ENCODE measurements around the gene PDLIM5. TPM values are rescaled to one million over a fixed set of nuclear protein-coding genes. Genes with fewer than 3 reads are reported as not detected.
"Not testable (repeated sequence)": the region's sequence is repeated elsewhere in the genome, so short reads cannot be mapped to it uniquely, and the experiment has no call there.

Gene PDLIM5
- total and polyA plus RNA-seq, 4 experiments from 2014 or later, result 37.4 to 57.5 (median 44.6) TPM

DNA sequence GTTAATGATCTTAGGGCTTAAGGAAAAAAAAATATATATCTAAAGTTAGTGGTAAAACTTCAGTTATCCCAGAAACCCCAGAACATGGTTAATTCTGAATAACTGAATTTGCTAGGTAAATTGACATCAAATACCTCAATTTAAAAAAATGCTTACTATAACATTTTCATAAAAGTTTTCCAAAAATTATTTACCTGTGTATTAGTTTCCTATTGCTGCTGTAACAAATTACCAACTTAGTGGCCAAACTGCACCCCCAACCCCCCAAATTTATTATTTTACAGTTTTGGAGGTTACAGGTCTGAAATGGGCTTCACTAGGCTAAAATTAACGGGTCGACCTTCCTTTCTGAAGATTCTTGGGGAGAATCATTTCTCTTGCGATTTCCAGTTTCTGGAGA, 95.2 kb downstream of the PDLIM5 start:
- Mint-ChIP-seq H3K4me1 (peaks cover 0 to 5% (median 3%) of the 10 kb centered on the region in 4 donors), H3K9me3 (peaks cover 0 to 2% (median 0%) of the 10 kb centered on the region in 8 donors), H3K27me3 (no peaks in the 10 kb centered on the region), H3K27ac (no peak overlapping the region), H3K4me3 (no peak overlapping the region), H3K36me3 (peaks cover 8 to 17% of the 10 kb centered on the region in 2 donors)
- DNase-seq, result no peak
- Histone ChIP-seq H3K4me3 (ENCODE audit: low read length in 2 of 2) (no peak overlapping the region), H3K27me3 (ENCODE audit: insufficient read depth, low read length) (no peaks in the 10 kb centered on the region), H3K4me1 (ENCODE audit: insufficient read depth, low read length) (no peaks in the 10 kb centered on the region), H3K27ac (ENCODE audit: low read depth, low read length) (no peak overlapping the region), H3K36me3 (ENCODE audit: insufficient read depth, low read length) (no peaks in the 10 kb centered on the region), H3K9me3 (ENCODE audit: control insufficient read depth in 1 of 2, low read length in 2 of 2) (no peaks in the 10 kb centered on the region)
- CTCF ChIA-PET (ENCODE audit: partially characterized antibody), result no interaction called here
- POLR2A ChIA-PET (ENCODE audit: partially characterized antibody), result no interaction called here
- intact Hi-C loops (cut with micrococcal nuclease), result no loop called here

DNA sequence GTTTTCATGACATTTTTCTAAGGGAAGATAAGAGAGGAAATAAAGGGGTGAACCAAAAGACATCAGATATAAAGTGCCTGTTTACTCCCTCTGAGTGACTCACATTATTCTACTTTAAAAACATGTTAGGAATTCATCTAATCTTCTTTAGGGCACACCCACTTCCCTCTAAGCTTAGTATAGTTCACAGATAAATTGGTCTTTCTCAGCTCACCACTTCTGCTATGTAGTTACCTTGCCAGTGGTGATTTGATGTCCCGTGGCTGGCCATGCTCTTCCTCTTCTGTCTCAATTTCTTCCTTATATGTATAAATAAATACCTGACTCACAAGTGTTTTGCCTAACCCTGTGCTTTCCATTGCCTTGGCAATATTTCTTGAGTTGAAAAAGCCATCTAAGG, 96.8 kb downstream of the PDLIM5 start:
- ChIA-PET POLR2A (ENCODE audit: partially characterized antibody) (no interaction called here), CTCF (ENCODE audit: partially characterized antibody) (no interaction called here)
- no peak for DNase-seq
- peaks cover 0 to 5% (median 2%) of the 10 kb centered on the region in 4 donors for H3K4me1 Mint-ChIP-seq
- Histone ChIP-seq H3K27ac (ENCODE audit: low read depth, low read length) (no peak overlapping the region), H3K9me3 (ENCODE audit: control insufficient read depth in 1 of 2, low read length in 2 of 2) (no peaks in the 10 kb centered on the region), H3K27me3 (ENCODE audit: insufficient read depth, low read length) (no peaks in the 10 kb centered on the region), H3K4me1 (ENCODE audit: insufficient read depth, low read length) (no peaks in the 10 kb centered on the region), H3K36me3 (ENCODE audit: insufficient read depth, low read length) (no peaks in the 10 kb centered on the region), H3K4me3 (ENCODE audit: low read length in 2 of 2) (no peak overlapping the region)
- peaks cover 6 to 13% of the 10 kb centered on the region in 2 donors for H3K36me3 Mint-ChIP-seq
- H3K9me3 Mint-ChIP-seq, result no peaks in the 10 kb centered on the region
- H3K27ac Mint-ChIP-seq, result no peak overlapping the region
- H3K4me3 Mint-ChIP-seq, result no peak overlapping the region
- intact Hi-C loops (cut with micrococcal nuclease), result no loop called here
- no peaks in the 10 kb centered on the region for H3K27me3 Mint-ChIP-seq

DNA sequence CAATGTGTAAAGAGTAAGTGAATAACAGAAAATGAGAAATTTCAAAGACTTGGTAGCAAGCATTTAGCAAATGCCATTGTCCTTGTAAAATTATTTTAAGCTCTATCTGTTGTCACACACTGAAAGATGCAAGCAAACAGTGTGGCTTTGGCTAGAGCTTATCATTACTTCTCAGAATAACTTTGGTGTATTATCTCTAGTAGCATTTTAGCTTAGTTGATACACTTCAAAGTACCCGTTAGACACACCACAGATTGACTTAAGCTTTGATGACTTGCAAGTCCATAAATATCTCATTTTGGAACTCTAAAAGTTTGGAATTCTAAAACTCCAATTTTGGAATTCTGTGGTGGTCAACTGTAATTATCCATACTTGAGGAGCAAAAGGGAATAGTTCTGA, 98.6 kb downstream of the PDLIM5 start:
- POLR2A ChIA-PET (ENCODE audit: partially characterized antibody), result no interaction called here
- Mint-ChIP-seq H3K36me3 (peaks cover 6 to 12% of the 10 kb centered on the region in 2 donors), H3K4me3 (no peak overlapping the region)

DNA sequence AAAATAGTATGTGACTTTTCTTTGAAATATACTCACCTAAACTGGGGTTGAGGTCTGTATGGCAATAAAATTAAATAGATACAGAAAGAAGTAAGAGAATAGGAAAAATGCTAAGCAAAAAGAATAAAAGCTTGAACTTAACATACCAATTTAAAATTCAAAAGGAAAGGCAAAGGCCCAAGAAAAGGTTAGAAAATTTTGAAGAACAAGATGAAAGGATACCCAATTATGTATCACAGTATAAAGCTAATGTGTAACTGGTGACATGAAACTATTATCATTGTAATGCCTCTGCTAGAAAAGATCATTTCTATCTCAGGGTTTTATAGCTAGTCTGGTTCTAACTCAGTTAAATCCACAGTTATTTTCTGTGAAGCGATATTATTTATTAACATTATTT, 99.1 kb downstream of the PDLIM5 start:
- Mint-ChIP-seq H3K9me3 (peaks cover 0 to 2% (median 0%) of the 10 kb centered on the region in 8 donors), H3K27ac (no peak overlapping the region), H3K4me1 (peaks cover 0 to 5% (median 0%) of the 10 kb centered on the region in 4 donors), H3K27me3 (no peaks in the 10 kb centered on the region), H3K36me3 (peaks cover 6 to 12% of the 10 kb centered on the region in 2 donors), H3K4me3 (no peak overlapping the region)
- no peaks in the 10 kb centered on the region for H3K4me1 ChIP-seq (ENCODE audit: insufficient read depth, low read length)
- no peaks in the 10 kb centered on the region for H3K36me3 ChIP-seq (ENCODE audit: insufficient read depth, low read length)
- no peaks in the 10 kb centered on the region for H3K9me3 ChIP-seq (ENCODE audit: control insufficient read depth in 1 of 2, low read length in 2 of 2)
- intact Hi-C loops (cut with micrococcal nuclease), result no loop called here
- no peaks in the 10 kb centered on the region for H3K27me3 ChIP-seq (ENCODE audit: insufficient read depth, low read length)
- no peak for DNase-seq
- H3K27ac ChIP-seq (ENCODE audit: low read depth, low read length), result no peak overlapping the region
- ChIA-PET CTCF (ENCODE audit: partially characterized antibody) (no interaction called here), POLR2A (ENCODE audit: partially characterized antibody) (no interaction called here)
- H3K4me3 ChIP-seq (ENCODE audit: low read length in 2 of 2), result no peak overlapping the region

More for the DNA sequence above, 98.6 kb downstream of the PDLIM5 start:
- H3K4me1 Mint-ChIP-seq, result peaks cover 0 to 5% (median 0%) of the 10 kb centered on the region in 4 donors
- intact Hi-C loops (cut with micrococcal nuclease), result no loop called here
- H3K27me3 Mint-ChIP-seq, result no peaks in the 10 kb centered on the region
- H3K9me3 Mint-ChIP-seq, result no peaks in the 10 kb centered on the region
- Histone ChIP-seq H3K36me3 (ENCODE audit: insufficient read depth, low read length) (no peaks in the 10 kb centered on the region), H3K4me3 (ENCODE audit: low read length in 2 of 2) (no peak overlapping the region), H3K27ac (ENCODE audit: low read depth, low read length) (no peak overlapping the region), H3K9me3 (ENCODE audit: control insufficient read depth in 1 of 2, low read length in 2 of 2) (no peaks in the 10 kb centered on the region), H3K27me3 (ENCODE audit: insufficient read depth, low read length) (no peaks in the 10 kb centered on the region), H3K4me1 (ENCODE audit: insufficient read depth, low read length) (no peaks in the 10 kb centered on the region)
- DNase-seq, result no peak
- CTCF ChIA-PET (ENCODE audit: partially characterized antibody), result no interaction called here
- H3K27ac Mint-ChIP-seq, result no peak overlapping the region

DNA sequence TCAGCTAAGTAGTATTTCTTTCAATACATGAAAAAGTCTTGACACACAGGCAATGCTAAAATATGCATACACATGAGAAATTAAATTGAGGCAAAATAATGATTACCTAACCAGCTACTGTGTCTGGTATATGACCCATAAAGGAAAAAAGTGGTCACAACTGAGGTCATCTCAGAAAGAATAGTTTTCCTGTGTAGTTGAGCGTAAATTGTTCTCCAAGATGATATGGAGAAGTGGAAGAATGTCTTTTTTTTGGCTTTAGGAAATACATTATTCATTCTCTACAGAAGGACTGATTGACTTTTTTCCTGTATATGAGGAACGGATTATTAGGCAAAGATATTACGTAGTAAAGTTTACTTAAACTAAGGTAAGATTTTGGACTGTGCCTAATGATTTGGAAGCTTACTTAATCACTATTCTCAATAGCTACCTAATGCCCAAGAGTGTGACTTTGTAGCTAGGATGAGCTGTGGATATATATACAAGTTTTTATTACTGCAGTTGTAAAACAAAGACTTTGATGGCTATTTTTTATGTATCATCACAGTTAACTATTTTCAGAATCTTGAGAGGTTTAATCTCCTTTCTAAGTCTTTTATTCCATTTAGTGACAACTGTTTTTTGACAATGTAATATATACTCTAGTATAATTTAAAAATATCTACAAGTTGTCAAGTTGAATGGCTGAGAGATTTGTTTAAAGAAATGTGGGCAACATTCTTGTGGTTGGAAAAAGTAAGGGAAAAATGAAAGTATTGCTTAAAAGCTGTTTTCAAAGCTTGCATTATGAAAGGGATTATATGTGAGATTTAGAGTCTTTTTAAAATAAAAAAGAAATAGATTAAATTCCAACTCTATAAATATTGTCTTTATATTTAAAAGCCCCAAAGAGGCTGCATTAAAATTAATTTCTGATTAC, 100.2 kb downstream of the PDLIM5 start:
- H3K9me3 Mint-ChIP-seq, result peaks cover 0 to 8% (median 2%) of the 10 kb centered on the region in 8 donors
- Histone ChIP-seq H3K27me3 (ENCODE audit: insufficient read depth, low read length) (no peaks in the 10 kb centered on the region), H3K4me3 (ENCODE audit: low read length in 2 of 2) (no peak overlapping the region), H3K4me1 (ENCODE audit: insufficient read depth, low read length) (no peaks in the 10 kb centered on the region), H3K9me3 (ENCODE audit: control insufficient read depth in 1 of 2, low read length in 2 of 2) (no peaks in the 10 kb centered on the region), H3K36me3 (ENCODE audit: insufficient read depth, low read length) (no peaks in the 10 kb centered on the region), H3K27ac (ENCODE audit: low read depth, low read length) (no peak overlapping the region)
- peaks cover 0 to 5% (median 0%) of the 10 kb centered on the region in 4 donors for H3K4me1 Mint-ChIP-seq
- ChIA-PET POLR2A (ENCODE audit: partially characterized antibody) (no interaction called here), CTCF (ENCODE audit: partially characterized antibody) (interaction anchor here (1.2 kb wide), 1 partner anchor 144 kb away, joined by 3 read pairs; no protein-coding TSS in a partner anchor)
- DNase-seq, result no peak
- no peak overlapping the region for H3K4me3 Mint-ChIP-seq
- intact Hi-C loops (cut with micrococcal nuclease), result no loop called here
- H3K36me3 Mint-ChIP-seq, result peaks cover 6 to 15% of the 10 kb centered on the region in 2 donors
- H3K27me3 Mint-ChIP-seq, result no peaks in the 10 kb centered on the region
- no peak overlapping the region for H3K27ac Mint-ChIP-seq

DNA sequence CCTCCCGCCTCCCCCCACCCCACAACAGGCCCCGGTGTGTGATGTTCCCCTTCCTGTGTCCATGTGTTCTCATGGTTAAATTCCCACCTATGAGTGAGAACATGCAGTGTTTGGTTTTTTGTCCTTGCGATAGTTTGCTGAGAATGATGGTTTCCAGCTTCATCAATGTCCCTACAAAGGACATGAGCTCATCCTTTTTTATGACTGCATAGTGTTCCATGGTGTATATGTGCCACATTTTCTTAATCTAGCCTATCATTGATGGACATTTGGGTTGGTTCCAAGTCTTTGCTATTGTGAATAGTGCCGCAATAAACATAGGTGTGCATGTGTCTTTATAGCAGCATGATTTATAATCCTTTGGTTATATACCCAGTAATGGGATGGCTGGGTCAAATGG, 104.3 kb downstream of the PDLIM5 start:
- H3K27ac ChIP-seq (ENCODE audit: low read depth, low read length); H3K27me3 Mint-ChIP-seq; DNase-seq; H3K4me1 ChIP-seq (ENCODE audit: insufficient read depth, low read length); H3K36me3 ChIP-seq (ENCODE audit: insufficient read depth, low read length); H3K9me3 ChIP-seq (ENCODE audit: control insufficient read depth in 1 of 2, low read length in 2 of 2); CTCF ChIA-PET (ENCODE audit: partially characterized antibody); POLR2A ChIA-PET (ENCODE audit: partially characterized antibody); intact Hi-C loops (cut with micrococcal nuclease); H3K36me3 Mint-ChIP-seq; H3K4me3 ChIP-seq (ENCODE audit: low read length in 2 of 2); H3K27ac Mint-ChIP-seq; H3K4me1 Mint-ChIP-seq; H3K27me3 ChIP-seq (ENCODE audit: insufficient read depth, low read length); H3K4me3 Mint-ChIP-seq: not testable (repeated sequence)
- peaks cover 0 to 12% (median 2%) of the 10 kb centered on the region in 8 donors for H3K9me3 Mint-ChIP-seq

DNA sequence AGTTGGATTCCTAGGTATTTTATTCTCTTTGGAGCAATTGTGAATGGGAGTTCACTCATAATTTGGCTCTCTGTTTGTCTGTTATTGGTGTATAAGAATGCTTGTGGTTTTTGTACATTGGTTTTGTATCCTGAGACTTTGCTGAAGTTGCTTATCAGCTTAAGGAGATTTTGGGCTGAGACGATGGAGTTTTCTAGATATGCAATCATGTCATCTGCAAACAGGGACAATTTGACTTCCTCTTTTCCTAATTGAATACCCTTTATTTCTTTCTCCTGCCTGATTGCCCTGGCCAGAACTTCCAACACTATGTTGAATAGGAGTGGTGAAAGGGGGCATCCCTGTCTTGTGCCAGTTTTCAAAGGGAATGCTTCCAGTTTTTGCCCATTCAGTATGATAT, 105.9 kb downstream of the PDLIM5 start:
- CTCF ChIA-PET (ENCODE audit: partially characterized antibody); H3K4me3 ChIP-seq (ENCODE audit: low read length in 2 of 2); H3K27ac Mint-ChIP-seq; POLR2A ChIA-PET (ENCODE audit: partially characterized antibody); DNase-seq; H3K27me3 Mint-ChIP-seq; H3K4me1 Mint-ChIP-seq; H3K9me3 ChIP-seq (ENCODE audit: control insufficient read depth in 1 of 2, low read length in 2 of 2); H3K4me1 ChIP-seq (ENCODE audit: insufficient read depth, low read length); H3K27me3 ChIP-seq (ENCODE audit: insufficient read depth, low read length); H3K36me3 Mint-ChIP-seq; intact Hi-C loops (cut with micrococcal nuclease); H3K4me3 Mint-ChIP-seq; H3K36me3 ChIP-seq (ENCODE audit: insufficient read depth, low read length); H3K27ac ChIP-seq (ENCODE audit: low read depth, low read length): not testable (repeated sequence)
- peaks cover 0 to 12% (median 2%) of the 10 kb centered on the region in 8 donors for H3K9me3 Mint-ChIP-seq

Measured in CD4-positive, alpha-beta memory T cell (primary cell).